Measurements from ENCODE around the gene TNFRSF11A. TPM values are rescaled to one million over a fixed set of nuclear protein-coding genes. Genes with fewer than 3 reads are reported as not detected.

TNFRSF11A gene
- total RNA-seq, 1 experiment from 2014 or later, result 6.3 TPM

GRCh38 chr18:62342884-62343283 is 17.8 kb downstream of the TNFRSF11A start:
- no peaks in the 10 kb centered on the region for H3K79me2 ChIP-seq (ENCODE audit: low read depth)
- no peak overlapping the region for H3K4me3 ChIP-seq
- ChIA-PET CTCF (no interaction called here), POLR2A (ENCODE audit: unreplicated experiment) (no interaction called here)
- no peaks in the 10 kb centered on the region for H3K9me2 ChIP-seq (ENCODE audit: insufficient read depth)
- H3K27ac ChIP-seq, result no peak overlapping the region
- peaks cover 16% of the 10 kb centered on the region; the same call in 1 of the 2 replicates for H3F3A ChIP-seq (ENCODE audit: insufficient read depth, low read depth)
- no peak overlapping the region for H2AFZ ChIP-seq
- TF ChIP-seq EZH2 (IDR thresholded peaks at IDR 0.05; ENCODE audit: low read depth) (no peak), CTCF (conservative IDR thresholded peaks at IDR 0.05) (no peak)
- H3K27me3 ChIP-seq (ENCODE audit: insufficient read depth, low read depth), result no peaks in the 10 kb centered on the region
- intact Hi-C loops (cut with micrococcal nuclease; ENCODE audit: unreplicated experiment), result no loop called here
- peaks cover 17% of the 10 kb centered on the region for H3K4me1 ChIP-seq (replicated peaks; ENCODE audit: insufficient read depth)
- no TSS peak for BruUV-seq (replicated peaks)
- no peak for DNase-seq
- no peaks in the 10 kb centered on the region for H4K20me1 ChIP-seq (ENCODE audit: insufficient read depth)
- no peaks in the 10 kb centered on the region for H3K9me3 ChIP-seq (ENCODE audit: insufficient read depth, low read depth)
- no peak overlapping the region for H3K4me2 ChIP-seq
- no peaks in the 10 kb centered on the region for H3K36me3 ChIP-seq (ENCODE audit: low read depth)

DNA sequence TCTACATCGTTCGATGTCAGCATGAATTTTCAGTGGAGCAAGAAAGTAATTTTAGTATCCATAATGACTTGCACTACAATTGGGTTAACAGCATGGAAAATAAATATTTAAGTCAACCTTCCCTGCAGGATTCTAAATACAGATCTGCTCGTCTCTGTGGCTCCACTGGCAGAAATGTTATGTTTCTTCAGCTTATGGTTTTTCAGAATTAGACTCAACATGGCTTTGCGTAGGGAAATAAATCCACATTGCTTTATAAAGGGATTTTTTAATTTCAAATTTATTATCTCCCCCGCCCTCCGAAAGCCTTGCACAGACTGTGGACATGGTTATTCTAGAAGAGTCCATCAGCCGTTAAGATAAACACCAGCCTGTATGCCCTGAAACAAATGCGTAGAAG is 18.2 kb downstream of the TNFRSF11A start:
- no peak for DNase-seq
- Histone ChIP-seq H3K79me2 (ENCODE audit: low read depth) (no peaks in the 10 kb centered on the region), H2AFZ (no peak overlapping the region), H3F3A (ENCODE audit: insufficient read depth, low read depth) (peaks cover 16% of the 10 kb centered on the region; the same call in 1 of the 2 replicates), H3K9me2 (ENCODE audit: insufficient read depth) (no peaks in the 10 kb centered on the region), H3K4me2 (no peak overlapping the region), H3K9me3 (ENCODE audit: insufficient read depth, low read depth) (no peaks in the 10 kb centered on the region), H4K20me1 (ENCODE audit: insufficient read depth) (no peaks in the 10 kb centered on the region), H3K4me3 (no peak overlapping the region), H3K27me3 (ENCODE audit: insufficient read depth, low read depth) (no peaks in the 10 kb centered on the region), H3K4me1 (replicated peaks; ENCODE audit: insufficient read depth) (peaks cover 17% of the 10 kb centered on the region), H3K27ac (no peak overlapping the region), H3K36me3 (ENCODE audit: low read depth) (no peaks in the 10 kb centered on the region)
- BruUV-seq (replicated peaks), result no TSS peak
- intact Hi-C loops (cut with micrococcal nuclease; ENCODE audit: unreplicated experiment), result no loop called here
- POLR2A ChIA-PET (ENCODE audit: unreplicated experiment), result no interaction called here
- CTCF ChIA-PET, result no interaction called here
- TF ChIP-seq CTCF (conservative IDR thresholded peaks at IDR 0.05), result no peak
- no peak for TF ChIP-seq EZH2 (IDR thresholded peaks at IDR 0.05; ENCODE audit: low read depth)

GRCh38 chr18:62345909-62346308 is 20.8 kb downstream of the TNFRSF11A start:
- no TSS peak for BruUV-seq (replicated peaks)
- ChIA-PET CTCF (no interaction called here), POLR2A (ENCODE audit: unreplicated experiment) (no interaction called here)

More at GRCh38 chr18:62345909-62346308, 20.8 kb downstream of the TNFRSF11A start:
- no peaks in the 10 kb centered on the region for H4K20me1 ChIP-seq (ENCODE audit: insufficient read depth)
- H3K9me2 ChIP-seq (ENCODE audit: insufficient read depth), result no peaks in the 10 kb centered on the region
- H3K4me3 ChIP-seq, result no peak overlapping the region
- H3K9me3 ChIP-seq (ENCODE audit: insufficient read depth, low read depth), result no peaks in the 10 kb centered on the region
- no peaks in the 10 kb centered on the region for H3K36me3 ChIP-seq (ENCODE audit: low read depth)
- no peak overlapping the region for H2AFZ ChIP-seq
- no peak overlapping the region for H3K4me2 ChIP-seq
- H3F3A ChIP-seq (ENCODE audit: insufficient read depth, low read depth), result peaks cover 6% of the 10 kb centered on the region; the same call in 1 of the 2 replicates
- H3K79me2 ChIP-seq (ENCODE audit: low read depth), result no peaks in the 10 kb centered on the region
- no peak for DNase-seq
- intact Hi-C loops (cut with micrococcal nuclease; ENCODE audit: unreplicated experiment), result no loop called here
- TF ChIP-seq EZH2 (IDR thresholded peaks at IDR 0.05; ENCODE audit: low read depth) (no peak), CTCF (conservative IDR thresholded peaks at IDR 0.05) (no peak)
- H3K27ac ChIP-seq, result no peak overlapping the region
- no peaks in the 10 kb centered on the region for H3K27me3 ChIP-seq (ENCODE audit: insufficient read depth, low read depth)
- H3K4me1 ChIP-seq (replicated peaks; ENCODE audit: insufficient read depth), result no peaks in the 10 kb centered on the region
